ENCODE measurements around the gene NKTR. TPM values are rescaled to one million over a fixed set of nuclear protein-coding genes. Genes with fewer than 3 reads are reported as not detected.
A peak's percentile ranks its signal among the peaks of the same experiment; 100 is the strongest.

NKTR gene
- total RNA-seq, 1 experiment from 2014 or later: 79.8 TPM

- peak; percentile 60 for DNase-seq
- H3K4me3 Mint-ChIP-seq: no peak overlapping the region
- H3K79me2 ChIP-seq (ENCODE audit: insufficient read depth, low read length): no peaks in the 10 kb centered on the region
Observed at GRCh38 chr3:42647821-42648459, 47.5 kb downstream of the NKTR start.

More at GRCh38 chr3:42647821-42648459, 47.5 kb downstream of the NKTR start:
- H3K36me3 Mint-ChIP-seq (ENCODE audit: insufficient read depth in 1 of 3, low read depth in 3 of 3): peaks cover 27 to 60% (median 56%) of the 10 kb centered on the region in 3 experiments; a peak in 6 of 7 replicates
- H2BK15ac ChIP-seq (ENCODE audit: low read depth, low read length): no peak overlapping the region
- no peaks in the 10 kb centered on the region for H4K20me1 ChIP-seq (ENCODE audit: control insufficient read depth, insufficient read depth, insufficient read length)
- H3K9me3 Mint-ChIP-seq: no peaks in the 10 kb centered on the region
- no peaks in the 10 kb centered on the region for H3K79me1 ChIP-seq (ENCODE audit: insufficient read depth, low read depth, low read length, poor library complexity, severe bottlenecking)
- no peak overlapping the region for H3K14ac ChIP-seq (ENCODE audit: insufficient read depth, low read length)
- no peak overlapping the region for H2BK12ac ChIP-seq (ENCODE audit: insufficient read length, low read depth, low read length)
- H3T11ph ChIP-seq (ENCODE audit: low read length): no peak overlapping the region
- no peak overlapping the region for H3K18ac ChIP-seq (ENCODE audit: insufficient read length, low read depth, low read length)
- peak overlapping the region; percentile 8 for H3K27ac ChIP-seq (ENCODE audit: insufficient read length, low read depth, low read length)
- no peak overlapping the region for H3K56ac ChIP-seq (ENCODE audit: insufficient read length, low read depth, low read length)
- no peak overlapping the region for H2AK5ac ChIP-seq (ENCODE audit: insufficient read length, low read length)
- WGBS (ENCODE audit: extremely low coverage, insufficient read length, low lambda C conversion rate): no CpG with 5 or more reads among the region's 5 CpGs
- TF ChIP-seq CTCF (conservative IDR thresholded peaks at IDR 0.05): no peak
- H3K4me1 ChIP-seq (ENCODE audit: insufficient read depth, low read length): peaks cover 3% of the 10 kb centered on the region; the same call in 1 of the 2 replicates
- no peak overlapping the region for H3K9ac ChIP-seq (ENCODE audit: extremely low read depth, insufficient read length, low read length)
- no peak overlapping the region for H2BK5ac ChIP-seq (ENCODE audit: insufficient read length, low read length)
- H3K23me2 ChIP-seq (ENCODE audit: insufficient read length, low read depth, low read length, poor library complexity, severe bottlenecking): no peaks in the 10 kb centered on the region
- no peak overlapping the region for H4K8ac ChIP-seq (replicated peaks; ENCODE audit: insufficient read length, low read depth, low read length)
- H3K9me3 ChIP-seq (ENCODE audit: control insufficient read depth, low read depth, low read length): no peaks in the 10 kb centered on the region
- H3K23ac ChIP-seq (ENCODE audit: insufficient read length, low read depth, low read length): no peak overlapping the region
- no peak overlapping the region for H3K4ac ChIP-seq (ENCODE audit: low read depth, low read length)
- peaks cover 36% of the 10 kb centered on the region in 2 experiments for H3K4me1 Mint-ChIP-seq
- no peak overlapping the region for H2AFZ ChIP-seq (ENCODE audit: low read length)
- H4K5ac ChIP-seq (ENCODE audit: insufficient read length, low read depth, low read length): no peak overlapping the region
- H3K27me3 ChIP-seq (ENCODE audit: insufficient read depth, low read length): no peaks in the 10 kb centered on the region
- no peak overlapping the region for H3K4me2 ChIP-seq (ENCODE audit: insufficient read depth, insufficient read length, low read length)
- H4K91ac ChIP-seq (ENCODE audit: insufficient read length, low read depth, low read length): no peak overlapping the region
- no peak overlapping the region for H2BK20ac ChIP-seq (ENCODE audit: low read depth, low read length, poor library complexity, severe bottlenecking)
- H3K27ac Mint-ChIP-seq: peak overlapping the region in 2 of 3 experiments; percentile 74 to 75; a peak in 5 of 7 replicates
- no peak overlapping the region for H2BK120ac ChIP-seq (ENCODE audit: low read depth, low read length, poor library complexity, severe bottlenecking)
- no peaks in the 10 kb centered on the region for H3K27me3 Mint-ChIP-seq (ENCODE audit: low read depth)

All from H9 (cell line).